ENCODE results near the gene HMGCL. TPM values are rescaled to one million over a fixed set of nuclear protein-coding genes. Genes with fewer than 3 reads are reported as not detected.

The HMGCL gene
- total and polyA plus RNA-seq, 12 donors, result 38.8 to 134 (median 84.1) TPM

DNA sequence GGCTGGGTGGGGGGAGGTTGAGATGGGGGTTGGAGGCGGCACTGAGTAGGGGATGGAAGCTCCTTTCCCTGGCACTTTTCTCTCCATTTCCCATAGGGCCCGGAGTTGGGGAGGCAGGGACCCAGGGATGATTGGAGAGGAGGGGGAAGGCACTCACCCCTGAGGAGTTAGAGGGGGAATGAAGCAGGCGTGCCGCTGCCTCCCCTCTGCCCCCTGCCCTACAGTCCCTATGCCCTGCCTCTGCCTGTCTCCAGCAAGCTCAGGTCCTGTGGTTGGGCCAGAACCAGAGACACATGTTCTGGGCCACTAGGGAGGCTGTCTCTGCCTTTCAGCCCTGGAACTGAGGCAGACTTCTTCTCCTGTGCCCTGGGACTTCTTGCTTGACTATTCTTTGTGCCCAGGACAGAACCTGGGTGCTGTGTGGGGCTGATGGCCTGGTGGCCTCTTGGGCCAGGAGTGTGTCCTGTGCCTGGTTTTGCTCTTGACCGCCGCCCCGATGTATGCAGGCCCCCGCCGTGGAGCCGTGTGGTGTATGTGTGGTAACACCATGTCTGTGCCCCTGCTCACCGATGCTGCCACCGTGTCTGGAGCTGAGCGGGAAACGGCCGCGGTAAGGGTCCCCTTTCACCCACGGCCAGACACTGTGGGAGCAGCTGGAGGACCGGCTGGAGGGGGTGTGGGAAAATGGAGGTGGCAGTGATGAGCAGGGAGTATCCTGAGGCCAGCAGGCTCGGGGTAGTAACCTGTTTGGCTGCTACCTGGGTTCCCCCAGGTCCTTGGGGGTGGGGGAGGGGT lies 32.9 kb downstream of the HMGCL start:
- DNase-seq, result peak in 2 of 7 donors; percentile 30 to 31
- Histone ChIP-seq H3K4me1 (replicated peaks in 1 of 2) (peaks cover 17 to 21% of the 10 kb centered on the region in 2 donors), H3K4me3 (peak overlapping the region in 2 of 4 donors; percentile 70 to 92), H3K27ac (no peak overlapping the region), H3K36me3 (replicated peaks in 1 of 2) (peaks cover 0 to 41% of the 10 kb centered on the region in 2 donors), H3K9me3 (replicated peaks in 1 of 3) (no peaks in the 10 kb centered on the region), H3K27me3 (no peaks in the 10 kb centered on the region)
- intact Hi-C loops (cut with DNase I), result no loop called here
- no peak for TF ChIP-seq POLR2A (IDR thresholded peaks at IDR 0.05)
- TF ChIP-seq, protein P1, sequence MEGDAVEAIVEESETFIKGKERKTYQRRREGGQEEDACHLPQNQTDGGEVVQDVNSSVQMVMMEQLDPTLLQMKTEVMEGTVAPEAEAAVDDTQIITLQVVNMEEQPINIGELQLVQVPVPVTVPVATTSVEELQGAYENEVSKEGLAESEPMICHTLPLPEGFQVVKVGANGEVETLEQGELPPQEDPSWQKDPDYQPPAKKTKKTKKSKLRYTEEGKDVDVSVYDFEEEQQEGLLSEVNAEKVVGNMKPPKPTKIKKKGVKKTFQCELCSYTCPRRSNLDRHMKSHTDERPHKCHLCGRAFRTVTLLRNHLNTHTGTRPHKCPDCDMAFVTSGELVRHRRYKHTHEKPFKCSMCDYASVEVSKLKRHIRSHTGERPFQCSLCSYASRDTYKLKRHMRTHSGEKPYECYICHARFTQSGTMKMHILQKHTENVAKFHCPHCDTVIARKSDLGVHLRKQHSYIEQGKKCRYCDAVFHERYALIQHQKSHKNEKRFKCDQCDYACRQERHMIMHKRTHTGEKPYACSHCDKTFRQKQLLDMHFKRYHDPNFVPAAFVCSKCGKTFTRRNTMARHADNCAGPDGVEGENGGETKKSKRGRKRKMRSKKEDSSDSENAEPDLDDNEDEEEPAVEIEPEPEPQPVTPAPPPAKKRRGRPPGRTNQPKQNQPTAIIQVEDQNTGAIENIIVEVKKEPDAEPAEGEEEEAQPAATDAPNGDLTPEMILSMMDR (IDR thresholded peaks at IDR 0.05), result no peak
- WGBS, 4 donors, result 39 to 64% (median 61%) methylated on average over 3 to 19 of the region's 19 CpGs

DNA sequence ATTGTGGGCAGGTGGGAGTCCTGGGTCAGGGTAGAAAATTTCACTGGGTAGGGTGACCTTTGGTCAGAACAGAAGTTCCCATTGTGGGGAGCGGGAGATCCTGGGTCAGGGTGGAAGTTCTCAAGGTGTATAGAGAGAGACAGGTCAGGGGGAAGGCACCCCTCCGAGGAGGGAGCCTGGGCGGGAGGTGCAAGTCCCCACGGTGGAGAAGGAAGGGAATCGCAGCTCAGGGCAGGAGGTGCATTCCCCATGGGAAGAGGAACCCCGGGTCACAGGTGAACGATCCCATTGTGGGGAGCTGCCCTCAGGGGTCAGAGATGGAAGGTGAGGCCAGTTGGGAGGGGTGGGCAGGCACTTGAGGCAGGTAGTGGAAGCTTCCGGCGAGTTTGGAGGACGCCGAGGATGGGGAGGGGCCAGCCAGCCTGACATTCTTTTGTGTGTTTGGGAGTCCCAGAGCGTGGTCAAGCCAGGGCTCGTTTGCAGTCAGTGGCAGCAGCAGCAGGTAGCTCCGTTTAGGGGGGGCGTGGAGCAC lies 33.6 kb downstream of the HMGCL start:
- no peak for TF ChIP-seq POLR2A (IDR thresholded peaks at IDR 0.05)
- TF ChIP-seq, protein P1 (IDR thresholded peaks at IDR 0.05), result peak in 1 of 6 experiments; percentile 9
- no peaks in the 10 kb centered on the region for H3K9me3 ChIP-seq (replicated peaks in 1 of 3)
- H3K27me3 ChIP-seq, result no peaks in the 10 kb centered on the region
- peak overlapping the region in 4 of 5 donors; percentile 75 to 81 (median 76) for H3K27ac ChIP-seq
- intact Hi-C loops (cut with DNase I), result no loop called here
- peak overlapping the region in 3 of 4 donors; percentile 60 to 92 (median 70) for H3K4me3 ChIP-seq
- peaks cover 0 to 47% of the 10 kb centered on the region in 2 donors for H3K36me3 ChIP-seq (replicated peaks in 1 of 2)
- H3K4me1 ChIP-seq (replicated peaks in 1 of 2), result peaks cover 17 to 21% of the 10 kb centered on the region in 2 donors
- peak in 4 of 7 donors; percentile 41 to 62 (median 51) for DNase-seq
- WGBS, 4 donors, result 0 to 2% (median 1%) methylated on average over 8 to 15 of the region's 15 CpGs

- peak; percentile 91 to 97 (median 95) for DNase-seq
- peak in 1 of 2 donors; percentile 63 for TF ChIP-seq POLR2A (IDR thresholded peaks at IDR 0.05)
- TF ChIP-seq, protein P1 (IDR thresholded peaks at IDR 0.05), result no peak
- 1 to 2% (median 1%) methylated on average over 38 to 47 of the region's 47 CpGs for WGBS, 4 donors
- peaks cover 17 to 21% of the 10 kb centered on the region in 2 donors for H3K4me1 ChIP-seq (replicated peaks in 1 of 2)
- H3K27ac ChIP-seq, result peak within 1 kb of the TSS; percentile 53 to 81 (median 75)
- H3K27me3 ChIP-seq, result no peaks in the 10 kb centered on the region
- H3K4me3 ChIP-seq, result peak within 1 kb of the TSS in 3 of 4 donors; percentile 60 to 92 (median 70)
- peaks cover 0 to 50% of the 10 kb centered on the region in 2 donors for H3K36me3 ChIP-seq (replicated peaks in 1 of 2)
- intact Hi-C loops (cut with DNase I), result no loop called here
- no peaks in the 10 kb centered on the region for H3K9me3 ChIP-seq (replicated peaks in 1 of 3)
These were observed 34.3 kb downstream of the HMGCL start, which contains the start of gene LYPLA2 for GRCh38 chr1:23790696-23791515. Gene LYPLA2 (plus strand): TSS chr1:23791145. CDS start chr1:23792683, 1,538 bp downstream.

- DNase-seq, result no peak
- H3K4me1 ChIP-seq (replicated peaks in 1 of 2), result peaks cover 17 to 21% of the 10 kb centered on the region in 2 donors
- H3K9me3 ChIP-seq (replicated peaks in 1 of 3), result no peaks in the 10 kb centered on the region
- WGBS, 4 donors, result 94 to 98% (median 96%) methylated on average over 3 of the region's 3 CpGs
- H3K4me3 ChIP-seq, result no peak overlapping the region
- peaks cover 0 to 51% of the 10 kb centered on the region in 2 donors for H3K36me3 ChIP-seq (replicated peaks in 1 of 2)
- no peak for TF ChIP-seq POLR2A (IDR thresholded peaks at IDR 0.05)
- TF ChIP-seq, protein P1 (IDR thresholded peaks at IDR 0.05), result no peak
- no peak overlapping the region for H3K27ac ChIP-seq
- no peaks in the 10 kb centered on the region for H3K27me3 ChIP-seq
- intact Hi-C loops (cut with DNase I), result no loop called here
These were observed 36.5 kb downstream of the HMGCL start for GRCh38 chr1:23788695-23789094.
